Endothelial cell of umbilical vein (primary cell): ENCODE measurements around the gene PLXNC1. TPM values are rescaled to one million over a fixed set of nuclear protein-coding genes. Genes with fewer than 3 reads are reported as not detected.

ENCODE experiments used
- BruUV-seq: library from RNA; stranded (reverse); fragments of 400-500 nt; replicated peaks from 2 replicates; lab custom pipeline; 2021; lab: Mats Ljungman, UMichigan
- CTCF ChIA-PET: fragments of 300-600, 350-600 bp; sonication (Branson Sonifier 250); formaldehyde crosslinking; loops from one replicate; lab custom pipeline; 2021; ENCODE audit warnings: antibody characterized with exemption, inconsistent platforms; lab: Charles Lee
- POLR2A ChIA-PET: fragments of 300-600, 350-600 bp; sonication (Branson Sonifier 250); formaldehyde crosslinking; loops from one replicate; lab custom pipeline; 2021; ENCODE audit warnings: antibody characterized with exemption, inconsistent platforms; lab: Charles Lee
- DNase-seq: peaks from one replicate; pipeline ENCODE4 v3.0.0-alpha.2; 2011; ENCODE audit warnings: low read depth, low spot score
- FAIRE-seq: peaks from 2 replicates; lab custom pipeline; 2011; peaks lifted over from hg19 to GRCh38; lab: Jason Lieb, UNC
- H2AFZ ChIP-seq: 2 replicates; pipeline ENCODE4 v1.6.0; 2012; ENCODE audit warnings: low read depth, low read length, control low read depth, inconsistent platforms
- H3K27ac ChIP-seq: 2 replicates; pipeline ENCODE4 v1.5.1; 2011; ENCODE audit warnings: low read depth, mild to moderate bottlenecking, control low read depth, low read length, moderate library complexity; ENCODE audit not compliant: insufficient read depth
- H3K27me3 ChIP-seq, 2 experiments: 2 replicates each; pipeline versions ENCODE4 v1.6.0 to v1.6.1; 2011; ENCODE audit warnings: low read length in 2 of 2, mixed read lengths in 1 of 2; ENCODE audit not compliant: control insufficient read depth in 2 of 2, insufficient read depth in 2 of 2
- H3K36me3 ChIP-seq, 2 experiments: 2 replicates in 1 of 2; 3 replicates in 1 of 2; pipeline ENCODE4 v1.5.1; 2011; ENCODE audit warnings: low read length in 2 of 2, mild to moderate bottlenecking in 1 of 2, moderate library complexity in 1 of 2; ENCODE audit not compliant: control insufficient read depth in 2 of 2, insufficient read depth in 2 of 2; ENCODE audit errors: extremely low read depth in 1 of 2
- H3K4me1 ChIP-seq: 3 replicates; pipeline ENCODE4 v1.5.1; 2011; ENCODE audit warnings: mild to moderate bottlenecking, low read length; ENCODE audit not compliant: control insufficient read depth, insufficient read depth; ENCODE audit errors: extremely low read depth
- H3K4me2 ChIP-seq: 2 replicates; pipeline ENCODE4 v1.6.1; 2011; ENCODE audit warnings: low read length, control low read depth, mixed read lengths; ENCODE audit not compliant: insufficient read depth
- H3K4me3 ChIP-seq, 3 experiments: fragments of 200-600 bp in 1 of 3; sonication (generic), shearing (Covaris generic) in 1 of 3; replicated peaks in 1 of 3; 2 replicates each; pipeline ENCODE4 v1.5.1; 2011 to 2016; ENCODE audit warnings: control low read depth in 3 of 3, low read length in 3 of 3, mild to moderate bottlenecking in 2 of 3, inconsistent platforms in 1 of 3, low read depth in 1 of 3, moderate library complexity in 1 of 3; ENCODE audit not compliant: insufficient read depth in 1 of 3
- H3K79me2 ChIP-seq: 2 replicates; pipeline ENCODE4 v1.6.0; 2012; ENCODE audit warnings: low read length, inconsistent platforms; ENCODE audit not compliant: control insufficient read depth, insufficient read depth
- H3K9ac ChIP-seq: replicated peaks from 2 replicates; pipeline ENCODE3; 2011; ENCODE audit warnings: low read length, control low read depth; ENCODE audit not compliant: insufficient read depth; ENCODE audit errors: extremely low read depth
- H3K9me1 ChIP-seq: replicated peaks from 3 replicates; pipeline ENCODE4 v1.6.0; 2011; ENCODE audit warnings: mild to moderate bottlenecking, low read length; ENCODE audit not compliant: control insufficient read depth, insufficient read depth; ENCODE audit errors: extremely low read depth
- H3K9me3 ChIP-seq: replicated peaks from 2 replicates; pipeline ENCODE4 v1.5.1; 2012; ENCODE audit warnings: low read length, inconsistent platforms; ENCODE audit not compliant: control insufficient read depth, insufficient read depth
- H4K20me1 ChIP-seq: replicated peaks from 2 replicates; pipeline ENCODE3; 2011; ENCODE audit warnings: mild to moderate bottlenecking, low read length; ENCODE audit not compliant: control insufficient read depth, insufficient read depth; ENCODE audit errors: extremely low read depth
- CTCF ChIP-seq, 2 donors: IDR thresholded peaks; 1 replicate in 1 of 2; 2 replicates in 1 of 2; pipeline ENCODE4 v1.5.1; 2011; ENCODE audit warnings: low read length in 2 of 2, mild to moderate bottlenecking in 2 of 2, moderate library complexity in 2 of 2, control low read depth in 1 of 2, inconsistent platforms in 1 of 2, low read depth in 1 of 2; ENCODE audit not compliant: insufficient read depth in 1 of 2; ENCODE audit errors: extremely low read depth in 1 of 2
- EZH2 ChIP-seq: IDR thresholded peaks from 2 replicates; pipeline ENCODE4 v1.6.1; 2012; ENCODE audit warnings: borderline replicate concordance, low read depth, mild to moderate bottlenecking, moderate library complexity, low read length, inconsistent platforms; ENCODE audit not compliant: severe bottlenecking
- FOS ChIP-seq: IDR thresholded peaks from 2 replicates; pipeline ENCODE4 v1.6.1; 2011; ENCODE audit warnings: mild to moderate bottlenecking, low read length, moderate library complexity, borderline replicate concordance; ENCODE audit not compliant: insufficient read depth
- GATA2 ChIP-seq: IDR thresholded peaks from 2 replicates; pipeline ENCODE4 v1.7.0; 2011; ENCODE audit warnings: low read depth, mild to moderate bottlenecking, moderate library complexity, mixed read lengths, low read length; ENCODE audit not compliant: insufficient read length, insufficient read depth
- JUN ChIP-seq: IDR thresholded peaks from 2 replicates; pipeline ENCODE4 v1.6.1; 2011; ENCODE audit warnings: borderline replicate concordance, low read depth; ENCODE audit not compliant: insufficient read length, insufficient read depth
- MAX ChIP-seq: IDR thresholded peaks from 2 replicates; pipeline ENCODE4 v1.6.1; 2011; ENCODE audit not compliant: insufficient read depth, insufficient read length
- MYC ChIP-seq: IDR thresholded peaks from one replicate; pipeline ENCODE4 v1.6.1; 2011; ENCODE audit warnings: mild to moderate bottlenecking, low read depth, low read length
- POLR2A ChIP-seq: IDR thresholded peaks from 2 replicates; pipeline ENCODE4 v1.6.1; 2012; ENCODE audit warnings: low read depth, mild to moderate bottlenecking, control low read depth, low read length
- POLR2AphosphoS5 ChIP-seq: IDR thresholded peaks from 2 replicates; pipeline ENCODE4 v1.6.1; 2012; ENCODE audit warnings: low read depth, mild to moderate bottlenecking, control low read depth, low read length, moderate library complexity; ENCODE audit not compliant: insufficient read depth
- dilution Hi-C: fragments of 300-500 bp; cut with MboI; formaldehyde crosslinking; loops from one replicate; pipeline ENCODE4 v1.15.0; 2019; ENCODE audit warnings: low sequenced_read_pairs; ENCODE audit not compliant: extremely low pct_ligation_motif_present
- intact Hi-C: fragments of 100-400 bp; cut with micrococcal nuclease; formaldehyde crosslinking; loops from one replicate; pipeline ENCODE4 v1.10.0; 2022
- polyA plus RNA-seq, 4 experiments: library from polyadenylated mRNA; depleted of rRNA in 3 of 4; stranded (reverse) in 3 of 4; unstranded in 1 of 4; fragments of >200 nt; gene quantifications; 2 replicates each; pipeline versions ENCODE4 v1.2.1 to v1.2.3, GENCODE V29; 2011 to 2012; ENCODE audit warnings: missing spikeins in 1 of 4
- total RNA-seq: library from RNA; stranded (reverse); gene quantifications from 2 replicates; pipeline ENCODE4 v1.2.3, GENCODE V29; 2021

PLXNC1 gene
- total and polyA plus RNA-seq, 2 donors (not counting 3 experiments of a cell fraction or from before 2014, with no cell fraction given), result 0.04 TPM; not detected in 1

GRCh38 chr12:94193168-94193567 is 44.8 kb downstream of the PLXNC1 start:
- no peak overlapping the region for H3K9ac ChIP-seq
- H3K4me2 ChIP-seq, result no peak overlapping the region
- H4K20me1 ChIP-seq, result no peaks in the 10 kb centered on the region
- dilution Hi-C loops (no loop called here), intact Hi-C loops (no loop called here)
- no TSS peak for BruUV-seq
- no peak overlapping the region for H2AFZ ChIP-seq
- no peak overlapping the region for H3K4me3 ChIP-seq
- no peaks in the 10 kb centered on the region for H3K9me3 ChIP-seq
- CTCF ChIA-PET, result no interaction called here
- H3K27ac ChIP-seq, result no peak overlapping the region
- no peaks in the 10 kb centered on the region for H3K36me3 ChIP-seq
- H3K9me1 ChIP-seq, result no peaks in the 10 kb centered on the region
- no peaks in the 10 kb centered on the region for H3K4me1 ChIP-seq
- POLR2A ChIA-PET, result no interaction called here
- TF ChIP-seq FOS (no peak), MYC (no peak), MAX (no peak), POLR2AphosphoS5 (no peak), GATA2 (no peak), CTCF (IDR thresholded peaks at IDR 0.05; ENCODE audit: extremely low read depth in 1 of 2, insufficient read depth in 1 of 2, low read depth in 1 of 2, low read length in 2 of 2) (no peak), EZH2 (no peak), POLR2A (no peak), JUN (no peak)
- H3K27me3 ChIP-seq, result no peaks in the 10 kb centered on the region
- FAIRE-seq (no peak), DNase-seq (no peak)
- H3K79me2 ChIP-seq, result no peaks in the 10 kb centered on the region
